HG02981 (cell line): ENCODE measurements around the gene SF3B5.
"Not testable (repeated sequence)": the region's sequence is repeated elsewhere in the genome, so short reads cannot be mapped to it uniquely, and the experiment has no call there.

Source experiments
- ATAC-seq: cut with Tn5 transposase; IDR thresholded peaks from one replicate; pipeline ENCODE4 v1.9.1; 2021; ENCODE audit warnings: mild to moderate bottlenecking, moderate library complexity; ENCODE audit not compliant: unreplicated experiment

SF3B5 gene

DNA sequence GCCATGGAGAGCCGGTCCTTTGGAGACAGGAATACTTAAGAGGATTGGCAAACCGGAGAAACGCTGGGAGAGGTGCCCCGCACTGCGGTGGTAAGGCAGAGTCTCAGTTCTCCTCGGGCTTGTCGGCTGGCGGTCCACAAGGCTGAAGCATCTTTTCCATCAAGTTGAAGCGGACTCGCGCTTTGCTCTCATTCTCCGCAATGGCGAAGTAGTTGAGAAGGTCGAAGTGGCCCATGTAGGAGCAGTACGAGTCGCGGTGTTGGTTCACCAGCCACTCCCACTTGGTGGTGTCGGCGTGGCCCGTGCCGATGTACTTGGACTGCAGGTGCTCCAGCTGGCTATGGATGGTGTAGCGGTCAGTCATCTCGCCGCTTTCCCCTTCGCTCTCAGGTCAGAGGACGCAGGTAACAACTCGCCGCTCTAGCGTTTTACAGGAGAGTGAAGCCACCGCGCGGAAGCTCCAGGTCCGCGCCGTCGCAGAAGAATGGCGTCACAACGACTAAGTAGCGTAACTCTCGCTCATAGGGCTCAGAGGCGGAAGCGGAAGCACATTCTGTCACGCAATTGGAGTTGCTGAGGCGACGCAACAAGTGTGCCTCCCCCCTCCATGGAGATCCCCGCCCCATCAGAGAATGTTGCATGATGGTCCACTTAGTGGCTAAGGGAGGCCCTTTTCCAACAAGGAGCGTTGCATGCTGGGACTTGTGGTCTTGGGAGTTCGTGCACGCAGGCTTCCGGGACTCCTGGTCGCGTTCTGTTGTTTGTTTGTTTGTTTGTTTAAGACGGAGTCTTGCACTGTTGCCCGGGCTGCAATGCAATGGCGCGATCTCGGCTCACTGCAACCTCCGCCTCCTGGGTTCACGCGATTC, at the start of gene SF3B5:
Gene SF3B5 (minus strand): TSS at position 440 of the 869 bp plus-strand sequence. CDS start 76 bp downstream, at position 364.
- ATAC-seq, result peak; percentile 95

DNA sequence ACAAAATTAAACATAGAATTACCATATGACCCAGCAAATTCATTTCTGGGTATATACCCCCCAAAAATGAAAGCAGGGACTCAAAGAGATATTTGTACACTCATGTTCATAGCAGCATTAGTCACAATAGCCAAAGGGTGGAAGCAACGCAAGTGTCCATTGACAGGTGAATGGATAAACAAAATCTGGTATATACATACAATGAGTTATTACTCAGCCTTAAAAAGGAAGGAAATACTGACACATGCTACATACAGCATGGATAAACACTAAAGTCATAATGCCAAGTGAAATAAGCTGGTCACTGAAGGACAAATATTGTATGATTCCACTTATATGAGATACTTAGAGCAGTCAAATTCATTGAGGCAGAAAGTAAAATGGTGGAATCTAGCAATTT, 49.6 kb upstream of the SF3B5 start:
- no peak for ATAC-seq

DNA sequence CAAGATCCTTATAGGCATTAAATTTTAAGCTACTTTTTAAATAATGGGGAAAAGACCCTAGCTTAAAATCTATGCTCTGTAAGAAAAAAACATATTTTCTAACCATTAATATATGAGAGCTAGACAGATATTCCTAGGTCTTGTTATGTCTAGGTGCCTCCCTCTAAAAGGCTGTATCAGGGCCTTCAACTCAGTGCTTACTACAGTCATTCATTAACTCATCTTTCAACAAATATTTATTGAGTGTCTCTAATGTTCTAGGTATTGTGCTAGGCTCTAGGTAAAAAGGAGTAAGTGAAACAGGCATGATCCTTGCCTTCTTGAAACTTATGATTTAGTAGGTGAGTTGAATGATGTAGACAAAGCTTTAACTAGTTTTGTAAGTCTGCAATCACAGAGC, 48.5 kb upstream of the SF3B5 start:
- no peak for ATAC-seq

DNA sequence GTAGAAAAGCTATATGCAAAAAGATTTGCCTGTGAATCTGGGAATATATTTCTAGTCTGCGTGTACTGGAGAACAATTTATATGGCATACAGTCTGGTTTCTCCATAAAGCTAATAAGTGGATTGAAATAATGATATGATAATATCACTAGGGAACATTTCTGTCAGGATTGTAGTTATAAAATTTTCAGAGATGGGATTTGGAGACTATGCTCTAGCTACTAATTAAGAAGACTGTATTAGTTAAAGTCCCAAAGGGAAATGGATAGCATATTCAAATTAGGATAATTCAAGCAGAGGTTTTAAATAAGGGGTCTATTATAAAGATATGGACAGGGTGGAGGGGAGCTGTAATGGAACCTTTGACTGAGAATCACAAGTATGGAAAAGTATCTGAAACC, 47.7 kb upstream of the SF3B5 start:
- no peak for ATAC-seq

DNA sequence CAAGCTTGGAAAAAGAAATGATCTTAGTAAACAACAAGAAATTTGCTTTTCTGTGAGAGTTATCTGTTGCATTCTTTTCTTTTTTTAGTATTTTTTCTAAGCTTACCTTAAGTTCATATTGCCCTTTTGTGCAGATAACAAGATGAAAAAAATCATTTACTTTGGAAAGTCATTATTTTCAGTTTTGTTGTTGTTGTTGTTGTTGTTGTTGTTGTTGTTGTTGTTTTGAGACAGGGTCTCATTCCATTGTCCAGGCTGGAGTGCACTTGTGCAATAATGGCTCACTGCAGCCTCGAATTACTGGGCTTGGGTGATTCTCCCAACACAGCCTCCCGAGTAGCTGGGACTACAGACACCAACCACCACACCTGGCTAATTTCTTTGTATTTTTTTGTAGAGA, 46.1 kb upstream of the SF3B5 start:
- ATAC-seq, result no peak

DNA sequence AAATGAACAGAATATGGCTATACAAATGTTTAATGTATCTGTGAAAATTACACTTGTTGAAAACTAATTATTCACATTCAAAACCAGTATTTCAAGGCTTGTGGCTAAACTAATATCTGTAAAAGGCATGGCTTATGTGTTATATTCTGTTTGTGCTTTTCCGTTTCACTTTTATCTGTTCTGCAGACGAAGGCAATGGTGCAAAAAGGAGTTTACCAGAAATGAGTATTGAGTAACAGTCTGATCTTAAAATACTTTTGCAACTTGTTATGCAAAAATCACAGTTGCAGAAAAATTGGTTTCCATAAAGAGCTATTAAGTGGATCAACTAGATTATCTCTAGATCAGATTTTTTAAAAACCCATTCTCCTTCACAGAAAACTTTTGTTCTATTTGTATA, 45.5 kb upstream of the SF3B5 start:
- peak; percentile 75 for ATAC-seq

DNA sequence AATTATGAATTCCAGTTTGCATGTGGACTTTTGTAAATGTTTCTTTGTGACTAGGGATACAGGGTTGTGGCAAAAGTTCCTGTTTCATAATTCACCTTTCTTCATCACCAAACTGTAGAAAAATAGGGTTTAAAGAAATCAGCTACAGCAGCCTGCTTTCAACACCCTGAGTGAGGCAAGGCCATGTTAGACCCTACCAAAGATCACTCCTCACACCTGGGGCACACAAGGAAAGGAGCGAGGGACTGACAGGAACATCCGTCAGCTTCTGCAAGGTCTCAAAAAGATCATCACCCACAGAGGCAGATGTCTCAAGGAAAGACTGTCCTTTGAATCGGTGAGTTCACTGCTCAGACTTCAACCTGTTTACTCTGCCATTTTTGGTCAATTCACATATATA, 44.4 kb upstream of the SF3B5 start:
- no peak for ATAC-seq

DNA sequence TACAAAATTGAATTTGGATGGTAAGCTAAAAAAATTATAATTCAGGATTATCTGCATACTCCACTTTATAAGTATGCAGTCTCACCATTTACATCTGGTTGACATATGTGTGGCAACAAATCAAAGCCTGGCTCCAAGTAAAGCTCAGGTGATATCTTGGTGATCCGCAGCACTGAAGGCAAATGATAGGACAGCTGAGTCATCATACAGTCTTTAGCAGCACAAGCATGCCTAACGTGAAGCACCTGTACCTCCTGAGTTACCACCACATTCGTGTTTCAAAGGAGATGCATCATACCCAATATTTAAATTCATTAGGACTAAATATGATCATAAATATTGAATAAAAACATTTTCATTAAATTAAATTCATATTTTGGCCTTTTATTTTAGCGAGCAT, 43.2 kb upstream of the SF3B5 start:
- no peak for ATAC-seq

DNA sequence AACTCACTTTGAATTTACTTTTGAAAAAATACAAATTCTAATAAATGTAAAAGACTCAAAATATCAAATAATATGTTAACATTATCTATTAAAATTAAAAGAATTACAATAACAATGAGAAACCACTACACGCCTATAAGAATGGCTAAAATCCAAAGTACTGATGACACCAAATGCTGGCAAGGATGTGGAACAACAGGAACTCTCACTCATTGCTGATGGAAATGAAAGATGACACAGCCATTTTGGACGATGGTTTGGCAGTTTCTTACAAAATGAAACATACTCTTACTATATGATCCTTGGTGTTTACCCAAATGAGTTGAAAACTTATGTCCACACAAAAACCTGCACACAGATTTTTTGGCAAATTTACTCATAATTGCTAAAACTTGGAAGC, 39.4 kb upstream of the SF3B5 start:
- no peak for ATAC-seq

DNA sequence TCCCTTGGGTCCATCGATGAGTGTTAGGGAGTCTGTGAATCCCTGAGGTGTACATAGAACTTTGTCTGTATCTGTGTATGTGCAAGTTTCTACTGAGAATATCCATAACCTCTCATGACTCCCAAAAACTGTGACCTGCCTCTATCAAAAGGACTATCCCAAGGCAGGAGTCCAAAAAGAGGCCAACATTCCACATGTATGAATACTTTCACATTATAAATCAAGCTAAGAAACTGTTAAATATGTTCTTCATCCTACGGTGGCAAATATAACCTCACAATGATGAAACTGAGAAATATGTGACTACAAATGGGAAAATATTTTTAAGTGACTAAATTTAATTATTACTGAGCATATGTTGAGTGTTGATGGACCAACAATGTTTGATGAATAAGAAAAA, 38.8 kb upstream of the SF3B5 start:
- no peak for ATAC-seq

DNA sequence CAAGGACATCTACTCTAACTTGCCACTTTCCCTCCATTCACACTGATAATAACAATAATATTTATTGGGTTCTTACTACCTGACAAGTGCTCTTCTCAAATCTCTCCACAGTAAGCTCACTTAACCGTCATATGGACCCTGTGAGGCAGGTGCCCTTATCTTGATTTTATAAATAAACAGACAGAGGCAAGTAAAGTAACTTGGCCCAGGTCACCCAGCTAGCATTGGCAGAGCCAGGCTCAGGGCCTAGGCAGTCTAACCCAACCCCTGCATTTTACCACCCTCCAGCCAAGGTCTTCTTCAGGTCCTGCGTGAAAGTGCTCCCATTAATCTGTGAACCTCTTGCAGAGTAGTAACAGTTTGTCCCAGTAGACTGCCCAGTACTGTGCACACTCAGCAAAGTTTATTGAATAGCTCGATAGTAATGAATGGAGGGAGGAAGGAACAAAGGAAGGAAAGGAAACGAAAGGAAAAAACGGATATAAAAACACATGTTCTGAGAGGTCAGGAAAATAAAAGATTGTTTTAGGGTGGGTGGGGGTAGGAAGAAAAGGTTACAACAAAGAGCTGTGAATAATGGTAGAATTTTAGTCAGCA, 38.0 kb upstream of the SF3B5 start:
- ATAC-seq, result no peak

DNA sequence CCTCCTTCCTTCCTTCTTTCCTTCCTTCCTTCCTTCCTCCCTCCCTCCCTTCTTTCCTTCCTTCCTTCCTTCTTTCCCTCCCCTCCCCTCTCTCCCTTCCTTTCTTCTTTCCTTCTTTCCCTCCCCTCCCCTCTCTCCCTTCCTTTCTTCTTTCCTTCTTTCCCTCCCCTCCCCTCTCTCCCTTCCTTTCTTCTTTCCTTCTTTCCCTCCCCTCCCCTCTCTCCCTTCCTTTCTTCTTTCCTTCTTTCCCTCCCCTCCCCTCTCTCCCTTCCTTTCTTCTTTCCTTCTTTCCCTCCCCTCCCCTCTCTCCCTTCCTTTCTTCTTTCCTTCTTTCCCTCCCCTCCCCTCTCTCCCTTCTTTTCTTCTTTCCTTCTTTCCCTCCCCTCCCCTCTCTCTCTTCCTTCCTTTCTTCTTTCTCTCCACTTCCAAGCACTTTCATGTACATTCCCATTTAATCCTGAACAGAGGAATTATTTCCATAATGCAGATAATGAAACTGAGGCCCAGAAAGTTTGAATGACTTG, 36.9 kb upstream of the SF3B5 start:
- not testable (repeated sequence) for ATAC-seq

DNA sequence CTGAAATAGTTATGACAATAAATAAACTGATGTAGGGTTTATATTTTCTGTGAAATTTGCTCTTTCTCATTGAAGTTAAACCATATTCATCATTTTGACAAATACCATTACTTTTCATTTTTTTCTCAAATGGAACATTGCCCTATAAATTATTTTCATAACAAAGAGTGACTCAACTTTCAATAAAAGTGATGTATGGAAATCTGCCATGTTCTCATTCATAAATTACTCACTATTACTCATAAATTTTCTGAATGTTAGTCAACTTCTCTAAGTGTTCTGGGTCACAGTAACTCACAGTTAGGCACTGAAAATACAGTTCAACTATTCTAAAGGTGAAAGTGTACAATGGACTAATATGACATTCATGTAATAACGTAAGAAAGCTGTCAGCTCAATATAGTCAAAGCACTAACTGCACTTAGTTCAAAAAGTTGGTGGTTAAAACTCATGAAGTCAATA, 35.9 kb upstream of the SF3B5 start:
- peak; percentile 44 for ATAC-seq

DNA sequence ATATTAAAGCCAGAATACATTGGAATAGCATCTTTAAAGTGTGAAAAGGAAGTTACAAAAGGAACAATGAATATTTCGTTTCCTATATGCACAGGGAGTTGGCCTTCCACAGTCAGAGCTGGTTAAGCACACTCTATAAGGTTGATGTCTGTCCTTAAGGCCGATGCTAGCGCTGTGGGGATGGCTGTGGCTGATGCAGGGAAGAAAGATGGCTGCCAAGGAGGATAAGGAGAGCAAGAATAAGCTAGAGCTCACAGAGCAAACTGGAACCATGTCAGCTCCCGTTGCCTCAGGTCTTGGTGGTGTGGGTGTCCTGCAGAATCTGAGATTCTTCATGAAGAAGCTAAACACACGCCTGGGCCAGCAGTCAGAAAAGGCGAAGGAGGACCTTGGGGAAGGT, 34.1 kb upstream of the SF3B5 start:
- ATAC-seq, result no peak

DNA sequence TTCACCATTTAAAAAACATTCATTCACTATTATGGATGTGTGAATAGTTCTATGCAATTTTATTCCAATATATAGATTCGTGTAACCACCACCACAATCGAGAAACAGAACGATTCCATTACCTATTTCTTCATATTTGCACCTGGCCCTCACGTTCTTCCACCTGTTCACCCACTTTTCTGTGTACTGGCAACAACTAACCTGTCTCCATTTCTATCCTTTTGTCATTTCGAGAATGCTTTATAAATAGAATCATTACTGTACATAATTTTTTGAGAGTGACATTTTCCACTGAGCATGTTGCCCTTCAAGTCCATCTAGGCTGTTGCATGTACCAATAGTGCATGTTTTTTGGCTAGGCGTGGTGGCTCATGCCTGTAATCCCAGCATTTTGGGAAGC, 31.7 kb upstream of the SF3B5 start:
- no peak for ATAC-seq

DNA sequence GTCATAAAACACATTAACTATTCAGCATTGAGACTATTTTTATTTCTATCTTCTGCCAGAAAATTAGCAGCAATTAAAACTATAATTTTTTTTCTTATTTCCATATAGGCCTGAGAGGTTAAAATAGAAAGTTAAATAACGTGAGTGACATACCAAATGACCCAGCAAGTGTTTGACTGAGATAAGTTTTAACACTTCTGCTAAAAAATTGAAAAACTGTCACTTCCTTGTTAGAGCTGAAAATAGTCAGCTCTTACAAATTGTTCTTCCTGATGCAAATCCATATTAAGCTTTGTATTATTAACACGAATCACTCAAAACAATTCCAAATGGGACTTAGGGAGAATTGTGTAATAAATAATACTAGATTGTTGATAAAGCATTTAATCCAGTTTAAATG, 28.5 kb upstream of the SF3B5 start:
- ATAC-seq, result no peak

DNA sequence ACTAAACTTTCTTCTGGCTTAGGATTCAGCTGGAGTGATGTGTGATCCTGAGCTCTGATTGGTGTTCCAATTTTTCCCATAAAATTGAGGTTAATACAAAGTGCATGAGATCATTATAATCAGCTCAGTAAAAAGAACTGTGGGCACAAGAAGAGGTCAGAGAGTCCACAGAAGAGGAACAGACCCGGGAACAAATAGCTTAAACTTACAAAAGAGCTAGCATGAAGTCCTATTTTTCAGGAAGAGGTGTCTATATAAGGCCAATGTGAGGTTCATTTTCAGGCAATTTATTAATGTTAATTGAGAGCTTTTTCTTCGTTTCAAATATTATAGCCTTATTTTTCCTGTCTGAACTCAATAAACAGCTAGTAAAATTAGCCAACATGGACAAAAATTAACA, 28.0 kb upstream of the SF3B5 start:
- ATAC-seq, result no peak

DNA sequence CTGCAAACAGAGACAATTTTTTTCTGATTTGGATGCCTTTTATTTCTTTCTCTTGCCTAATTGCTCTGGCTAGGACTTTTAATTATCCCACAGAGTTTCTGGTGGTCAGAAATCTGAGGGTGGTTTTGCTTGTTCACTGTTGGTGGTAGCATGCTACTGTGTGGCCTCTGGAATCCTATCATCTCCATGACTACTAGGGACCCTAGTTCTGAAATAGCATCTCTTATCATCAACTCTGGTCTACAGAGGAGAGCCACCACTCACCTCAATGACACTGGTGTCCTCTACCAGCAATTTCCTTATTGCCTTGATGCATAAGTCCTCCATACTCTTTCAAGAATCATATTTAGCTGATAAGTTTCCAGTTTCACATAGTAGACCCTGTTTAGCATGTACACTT, 27.5 kb upstream of the SF3B5 start:
- no peak for ATAC-seq

DNA sequence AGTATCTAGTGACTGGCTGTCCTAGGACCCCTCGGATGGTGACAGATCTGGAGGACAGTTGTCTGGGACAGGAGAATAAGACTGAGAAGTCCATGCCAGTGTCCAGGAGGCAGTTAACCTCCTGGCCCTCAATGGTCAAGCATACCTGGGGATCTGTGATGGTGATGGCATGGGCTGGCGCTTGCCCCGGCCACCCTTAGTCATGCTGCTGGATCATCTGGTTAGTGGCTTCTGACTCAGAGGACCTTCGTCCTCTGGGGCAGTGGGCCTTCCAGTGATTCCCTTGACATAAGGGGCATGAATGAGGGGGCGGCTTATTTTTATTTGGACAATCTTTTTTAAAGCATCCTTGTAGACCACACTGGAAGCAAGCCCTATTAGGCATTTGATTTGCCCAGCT, 24.0 kb upstream of the SF3B5 start:
- no peak for ATAC-seq

DNA sequence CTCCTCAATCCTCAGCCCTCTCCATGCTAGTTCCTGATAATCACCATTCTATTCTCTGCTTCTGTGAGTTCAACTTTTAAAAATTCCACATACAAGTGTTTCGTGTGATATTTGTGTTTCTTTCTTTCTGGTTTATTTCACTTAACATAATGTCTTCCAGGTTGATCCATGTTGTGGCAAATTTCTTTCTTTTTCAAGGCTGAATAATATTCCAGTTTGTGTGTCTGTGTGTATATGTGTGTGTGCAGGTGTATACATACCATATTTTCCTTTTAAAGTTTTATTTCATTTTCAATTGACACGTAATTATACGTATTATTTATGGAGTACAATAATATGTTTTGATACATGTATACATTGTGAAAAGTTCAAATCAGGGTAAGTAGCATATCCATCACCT, 19.8 kb upstream of the SF3B5 start:
- ATAC-seq, result no peak

DNA sequence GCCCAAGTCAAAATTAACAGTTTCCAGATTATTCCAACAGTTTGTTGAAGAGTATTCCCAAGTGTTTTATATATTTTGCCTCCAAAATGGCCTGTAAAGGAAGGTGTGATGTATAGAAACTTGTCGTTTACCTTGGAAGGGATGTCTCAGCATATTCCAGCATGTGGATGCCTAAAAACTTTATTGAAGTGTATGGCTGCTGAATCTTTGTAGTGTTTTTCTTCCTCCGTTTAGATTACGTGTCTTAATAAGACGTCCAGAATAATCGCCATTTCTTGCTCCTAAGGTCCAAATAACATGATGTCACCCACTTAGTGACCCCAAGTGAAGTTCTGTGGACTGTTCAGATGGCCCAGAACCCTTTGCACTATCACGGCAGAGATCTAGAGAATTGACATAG, 18.0 kb upstream of the SF3B5 start:
- no peak for ATAC-seq

DNA sequence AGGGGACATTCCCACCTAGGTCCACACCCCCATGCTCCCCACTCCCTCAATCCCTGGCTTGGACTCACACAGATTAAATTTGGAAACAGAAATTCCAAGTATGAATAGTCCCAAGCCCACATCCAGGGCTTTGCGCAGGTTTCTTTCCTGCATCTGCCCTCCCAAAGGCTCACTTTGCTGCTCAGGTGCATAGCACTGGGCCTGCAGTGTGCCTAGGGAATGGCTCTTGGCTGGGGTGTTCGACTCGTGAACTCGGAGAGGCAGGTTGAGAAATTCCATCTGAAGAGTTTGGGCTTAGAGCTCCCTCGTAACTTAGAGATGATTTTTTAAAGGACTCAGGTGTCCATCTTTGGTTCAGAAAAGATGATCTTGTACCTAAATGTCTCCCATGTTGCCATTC, 14.8 kb upstream of the SF3B5 start:
- ATAC-seq, result no peak
